H1 (cell line): ENCODE data around the gene UBE2D3. TPM values are rescaled to one million over a fixed set of nuclear protein-coding genes. Genes with fewer than 3 reads are reported as not detected.

Source experiments
- CTCF ChIA-PET: fragments of 300-600 bp; sonication (Branson Sonifier 250); formaldehyde crosslinking; loops from one replicate; lab custom pipeline; 2021; ENCODE audit not compliant: partially characterized antibody; lab: Charles Lee
- POLR2A ChIA-PET: fragments of 300-600 bp; sonication (Branson Sonifier 250); formaldehyde crosslinking; loops from one replicate; lab custom pipeline; 2021; ENCODE audit warnings: inconsistent platforms; ENCODE audit not compliant: partially characterized antibody; lab: Charles Lee
- DNase-seq, 2 experiments: peaks; one replicate each; pipeline versions ENCODE4 v3.0.0 to v3.0.0-alpha.2; 2010 to 2022; ENCODE audit warnings: low spot score in 2 of 2, low read depth in 1 of 2, mixed read lengths in 1 of 2
- FAIRE-seq: peaks from 2 replicates; lab custom pipeline; 2011; peaks lifted over from hg19 to GRCh38; lab: Jason Lieb, UNC
- H2AFZ ChIP-seq: 2 replicates; pipeline ENCODE4 v1.8.1; 2012; ENCODE audit warnings: low read length, inconsistent platforms
- H2AK5ac ChIP-seq: 2 replicates; pipeline ENCODE4 v1.6.1; 2013; ENCODE audit warnings: low read depth, low read length
- H2BK120ac ChIP-seq: replicated peaks from 2 replicates; pipeline ENCODE3; 2013; ENCODE audit warnings: low read depth, low read length, inconsistent platforms
- H2BK12ac ChIP-seq: 2 replicates; pipeline ENCODE4 v1.6.1; 2013; ENCODE audit warnings: low read depth, low read length
- H2BK15ac ChIP-seq: 2 replicates; pipeline ENCODE4 v1.6.1; 2013; ENCODE audit warnings: low read length
- H2BK20ac ChIP-seq: 2 replicates; pipeline ENCODE4 v1.6.1; 2013; ENCODE audit warnings: low read length
- H2BK5ac ChIP-seq: 2 replicates; pipeline ENCODE4 v1.6.1; 2013; ENCODE audit warnings: low read depth, low read length
- H3K14ac ChIP-seq: 2 replicates; pipeline ENCODE4 v1.6.1; 2013; ENCODE audit warnings: inconsistent platforms; ENCODE audit not compliant: insufficient read length
- H3K18ac ChIP-seq: 2 replicates; pipeline ENCODE4 v1.6.1; 2013; ENCODE audit warnings: low read length; ENCODE audit errors: extremely low read depth
- H3K23ac ChIP-seq: 2 replicates; pipeline ENCODE4 v1.6.1; 2013; ENCODE audit warnings: inconsistent platforms; ENCODE audit not compliant: insufficient read length
- H3K23me2 ChIP-seq: 2 replicates; pipeline ENCODE4 v1.6.1; 2013; ENCODE audit warnings: low read depth, low read length
- H3K27ac ChIP-seq: 2 replicates; pipeline ENCODE4 v1.6.1; 2011; ENCODE audit warnings: low read depth, low read length, inconsistent platforms
- H3K27me3 ChIP-seq, 4 experiments: replicated peaks in 1 of 4; 1 replicate in 1 of 4; 2 replicates in 3 of 4; pipeline versions ENCODE4 v1.6.1 to v1.8.1; 2011 to 2013; ENCODE audit warnings: low read length in 3 of 4, mild to moderate bottlenecking in 3 of 4, inconsistent platforms in 2 of 4, mixed read lengths in 2 of 4, moderate library complexity in 1 of 4; ENCODE audit not compliant: control insufficient read depth in 3 of 4, insufficient read depth in 3 of 4; ENCODE audit errors: extremely low read depth in 1 of 4
- H3K36me3 ChIP-seq, 4 experiments: 2 replicates each; pipeline versions ENCODE4 v1.6.1 to v1.8.1; 2011 to 2013; ENCODE audit warnings: mild to moderate bottlenecking in 4 of 4, low read length in 3 of 4, moderate library complexity in 2 of 4, control low read depth in 1 of 4, inconsistent platforms in 1 of 4; ENCODE audit not compliant: insufficient read depth in 4 of 4, control insufficient read depth in 2 of 4
- H3K4ac ChIP-seq: replicated peaks from 2 replicates; pipeline ENCODE3; 2013; ENCODE audit warnings: low read length, low read depth, mixed read lengths, inconsistent platforms; ENCODE audit not compliant: insufficient read length
- H3K4me1 ChIP-seq, 4 experiments: replicated peaks in 1 of 4; 1 replicate in 1 of 4; 2 replicates in 3 of 4; pipeline versions ENCODE4 v1.6.1 to v1.8.1; 2011 to 2013; ENCODE audit warnings: low read length in 3 of 4, inconsistent platforms in 2 of 4, mixed read lengths in 1 of 4; ENCODE audit not compliant: insufficient read depth in 4 of 4, control insufficient read depth in 3 of 4
- H3K4me2 ChIP-seq, 2 experiments: 2 replicates each; pipeline versions ENCODE4 v1.6.1 to v1.8.1; 2011 to 2013; ENCODE audit warnings: low read depth in 2 of 2, low read length in 2 of 2, control low read depth in 1 of 2, inconsistent platforms in 1 of 2, mild to moderate bottlenecking in 1 of 2; ENCODE audit not compliant: insufficient read depth in 1 of 2
- H3K4me3 ChIP-seq, 4 experiments: fragments of 200-600, 300-600 bp in 1 of 4; sonication (generic), shearing (Covaris generic), sonication (Bioruptor Twin) in 1 of 4; 2 replicates each; pipeline versions ENCODE4 v1.5.1 to v1.8.1; 2011 to 2016; ENCODE audit warnings: low read length in 4 of 4, low read depth in 3 of 4, control low read depth in 2 of 4, inconsistent platforms in 2 of 4, mild to moderate bottlenecking in 2 of 4, mixed read lengths in 1 of 4, moderate library complexity in 1 of 4; ENCODE audit not compliant: insufficient read depth in 2 of 4; ENCODE audit errors: extremely low read depth in 1 of 4
- H3K56ac ChIP-seq: replicated peaks from 2 replicates; pipeline ENCODE3; 2013; ENCODE audit warnings: low read depth, mild to moderate bottlenecking, mixed read lengths, low read length, inconsistent platforms; ENCODE audit not compliant: insufficient read length
- H3K79me1 ChIP-seq: 2 replicates; pipeline ENCODE4 v1.6.1; 2013; ENCODE audit warnings: low read depth, low read length, control low read depth
- H3K79me2 ChIP-seq, 2 experiments: 2 replicates each; pipeline versions ENCODE4 v1.6.1 to v1.8.1; 2012 to 2013; ENCODE audit warnings: low read length in 2 of 2, mild to moderate bottlenecking in 2 of 2, inconsistent platforms in 1 of 2; ENCODE audit not compliant: insufficient read depth in 2 of 2, control insufficient read depth in 1 of 2
- H3K9ac ChIP-seq, 4 experiments: replicated peaks in 1 of 4; 1 replicate in 1 of 4; 2 replicates in 3 of 4; pipeline versions ENCODE4 v1.6.1 to v1.8.1; 2011 to 2013; ENCODE audit warnings: low read depth in 3 of 4, low read length in 3 of 4, control low read depth in 2 of 4, mild to moderate bottlenecking in 2 of 4, moderate library complexity in 2 of 4, inconsistent platforms in 1 of 4; ENCODE audit errors: extremely low read depth in 1 of 4
- H3K9me3 ChIP-seq, 2 experiments: 2 replicates each; pipeline versions ENCODE4 v1.6.1 to v1.8.1; 2012 to 2013; ENCODE audit warnings: mild to moderate bottlenecking in 2 of 2, moderate library complexity in 2 of 2, control low read depth in 1 of 2, inconsistent platforms in 1 of 2, low read depth in 1 of 2, low read length in 1 of 2, mixed read lengths in 1 of 2; ENCODE audit not compliant: insufficient read depth in 2 of 2
- H4K20me1 ChIP-seq, 2 experiments: replicated peaks in 1 of 2; 2 replicates each; pipeline versions ENCODE3 to v1.8.1; 2011 to 2013; ENCODE audit warnings: inconsistent platforms in 2 of 2, low read length in 2 of 2, mild to moderate bottlenecking in 1 of 2; ENCODE audit not compliant: insufficient read depth in 2 of 2, control insufficient read depth in 1 of 2
- H4K5ac ChIP-seq: 2 replicates; pipeline ENCODE4 v1.6.1; 2013; ENCODE audit warnings: low read length, low read depth, mixed read lengths, inconsistent platforms; ENCODE audit not compliant: insufficient read length
- H4K8ac ChIP-seq: 2 replicates; pipeline ENCODE4 v1.8.0; 2013; ENCODE audit warnings: mild to moderate bottlenecking, moderate library complexity, low read length, inconsistent platforms; ENCODE audit not compliant: insufficient read depth; ENCODE audit errors: extremely low read depth
- H4K91ac ChIP-seq: replicated peaks from 2 replicates; pipeline ENCODE3; 2013; ENCODE audit warnings: low read length, mixed read lengths, inconsistent platforms; ENCODE audit not compliant: insufficient read length
- WGBS, 2 experiments: shearing (Covaris generic) in 1 of 2; methylation state at CpG; one replicate each; pipeline versions ENCODE4 v1.1.6 to v1.1.7; 2013 to 2015; ENCODE audit warnings: low lambda C conversion rate in 2 of 2, mixed read lengths in 2 of 2, inconsistent platforms in 1 of 2, low coverage in 1 of 2, missing lambda C conversion rate in 1 of 2; ENCODE audit not compliant: insufficient replicate concordance in 2 of 2, insufficient coverage in 1 of 2, insufficient read length in 1 of 2; ENCODE audit errors: extremely low coverage in 1 of 2, missing lambda C conversion rate in 1 of 2; 5-methylcytosine and 5-hydroxymethylcytosine counted together
- polyA plus RNA-seq, 7 experiments: library from polyadenylated mRNA; depleted of rRNA in 3 of 7; stranded (reverse) in 5 of 7; unstranded in 2 of 7; fragments of >200 nt in 5 of 7; fragments of 200-250 nt in 2 of 7; gene quantifications; 1 replicate in 5 of 7; 2 replicates in 1 of 7; 4 replicates in 1 of 7; pipeline versions ENCODE4 v1.2.1 to v1.2.3, GENCODE V29; 2011 to 2013; ENCODE audit warnings: missing spikeins in 2 of 7, mixed read lengths in 2 of 7
- total RNA-seq: library from RNA; stranded (reverse); fragmentation: NEBNext Ultra II Directional; extraction: Animal tissue kit (Norgen Biotek cat#: 25700); gene quantifications from 2 replicates; pipeline ENCODE4 v1.2.1, GENCODE V29; 2021

The UBE2D3 gene
- total and polyA plus RNA-seq, 2 of the 8 experiments (the other 6 are each of a cell fraction or from before 2014, with no cell fraction given): 396 to 544 TPM

DNA sequence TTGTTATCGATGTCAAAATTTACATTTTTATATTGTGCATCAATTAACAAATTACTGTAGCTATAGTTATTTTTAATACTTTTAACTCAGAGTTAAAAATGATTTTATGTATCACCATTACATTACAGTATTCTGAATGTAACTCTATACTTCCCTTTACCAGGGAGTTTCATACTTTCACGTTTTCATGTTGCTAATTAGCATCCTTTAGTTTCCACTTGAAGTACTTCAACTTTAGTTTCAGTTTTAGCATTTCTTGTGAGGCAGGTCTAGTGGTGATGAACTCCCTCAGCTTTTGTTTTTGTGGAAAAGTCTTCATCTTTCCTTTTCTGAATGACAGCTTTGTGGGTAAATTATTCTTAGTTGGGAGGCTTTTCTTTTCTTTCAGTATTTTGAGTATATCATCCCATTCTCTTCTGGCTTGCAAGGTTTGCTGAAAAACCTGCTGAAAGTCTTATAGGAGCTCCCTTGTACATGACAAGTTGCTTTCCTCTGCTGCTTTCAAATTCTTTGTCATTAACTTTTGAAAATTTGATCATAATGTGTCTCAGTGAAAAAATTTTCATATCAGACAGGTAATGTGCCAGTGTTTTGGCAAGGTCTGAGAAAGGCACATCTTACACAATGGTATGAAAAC is 31.6 kb upstream of the UBE2D3 start:
- Histone ChIP-seq H2BK15ac (no peak overlapping the region), H2BK120ac (no peak overlapping the region), H3K18ac (no peak overlapping the region), H3K9ac (no peak overlapping the region), H4K5ac (no peak overlapping the region), H3K79me1 (no peaks in the 10 kb centered on the region), H3K14ac (no peak overlapping the region), H4K91ac (no peak overlapping the region), H3K27ac (no peak overlapping the region), H3K56ac (no peak overlapping the region), H3K4ac (no peak overlapping the region), H3K27me3 (no peaks in the 10 kb centered on the region), H4K20me1 (no peaks in the 10 kb centered on the region), H2BK12ac (no peak overlapping the region), H3K23me2 (no peaks in the 10 kb centered on the region), H3K9me3 (peaks cover 5 to 7% of the 10 kb centered on the region in 2 experiments; a peak in 2 of 4 replicates), H3K79me2 (peaks cover 0 to 11% of the 10 kb centered on the region in 2 experiments; a peak in 2 of 4 replicates), H3K36me3 (peaks cover 0 to 5% (median 2%) of the 10 kb centered on the region in 4 experiments; a peak in 2 of 8 replicates), H4K8ac (no peak overlapping the region), H2AFZ (no peak overlapping the region), H2BK5ac (no peak overlapping the region), H3K4me2 (no peak overlapping the region), H3K4me1 (no peaks in the 10 kb centered on the region), H3K4me3 (no peak overlapping the region), H3K23ac (no peak overlapping the region), H2BK20ac (no peak overlapping the region), H2AK5ac (no peak overlapping the region)
- FAIRE-seq (no peak), DNase-seq (no peak)
- WGBS, 2 experiments: 93 to 100% methylated on average over 1 to 2 of the region's 2 CpGs
- CTCF ChIA-PET: no interaction called here
- POLR2A ChIA-PET: interaction anchor here (2.0 to 2.2 kb wide), 2 partner anchors 10 to 32 kb away, joined by 5 read pairs; partner anchors contain the start of genes CISD2 and UBE2D3
